Measurements from ENCODE around the gene CNNM1.

DNA sequence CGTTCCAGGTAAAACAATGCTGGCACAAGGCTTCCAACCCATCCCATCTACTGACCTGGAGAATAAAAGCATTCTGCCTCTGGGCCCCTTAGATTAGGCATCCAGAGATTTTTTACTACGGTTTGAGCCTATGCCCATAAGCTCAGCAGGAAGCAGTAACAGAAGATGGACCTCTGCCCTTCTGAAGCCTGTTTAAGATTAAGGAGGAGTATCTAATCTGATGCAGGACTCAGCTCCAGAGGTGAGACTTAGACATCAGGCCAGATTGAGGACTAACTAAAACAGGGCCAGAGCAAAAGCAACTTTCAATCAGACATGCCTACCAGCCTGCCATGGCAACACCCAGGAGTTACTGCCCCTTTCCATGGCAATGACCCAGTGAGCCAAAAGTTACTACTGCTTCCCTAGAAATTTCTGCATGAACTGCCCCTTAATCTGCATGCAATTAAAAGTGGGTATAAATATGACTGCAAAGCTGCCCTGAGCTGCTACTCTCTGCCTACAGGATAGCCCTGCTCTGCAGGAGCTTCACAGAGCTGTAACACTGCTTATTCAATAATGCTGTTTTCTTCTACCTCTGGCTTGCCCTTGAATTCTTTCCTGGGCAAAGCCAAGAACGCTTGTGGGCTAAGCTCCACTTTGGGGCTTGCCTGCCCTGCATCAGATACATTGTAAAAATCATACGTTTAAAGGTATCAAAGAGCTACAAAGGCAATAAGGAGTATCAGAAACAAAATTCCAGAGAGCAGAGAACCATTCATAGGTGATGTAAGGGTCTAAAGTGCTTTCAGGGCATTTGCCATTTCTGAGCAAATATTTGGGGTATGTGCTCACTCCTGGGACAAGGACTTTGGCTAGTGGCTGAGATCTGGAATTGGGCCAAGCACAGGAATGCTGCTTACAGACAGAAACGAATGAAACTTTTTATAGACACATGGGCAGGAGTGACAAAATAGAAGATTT lies 25.0 kb upstream of the CNNM1 start:
- TF ChIP-seq, protein P1, sequence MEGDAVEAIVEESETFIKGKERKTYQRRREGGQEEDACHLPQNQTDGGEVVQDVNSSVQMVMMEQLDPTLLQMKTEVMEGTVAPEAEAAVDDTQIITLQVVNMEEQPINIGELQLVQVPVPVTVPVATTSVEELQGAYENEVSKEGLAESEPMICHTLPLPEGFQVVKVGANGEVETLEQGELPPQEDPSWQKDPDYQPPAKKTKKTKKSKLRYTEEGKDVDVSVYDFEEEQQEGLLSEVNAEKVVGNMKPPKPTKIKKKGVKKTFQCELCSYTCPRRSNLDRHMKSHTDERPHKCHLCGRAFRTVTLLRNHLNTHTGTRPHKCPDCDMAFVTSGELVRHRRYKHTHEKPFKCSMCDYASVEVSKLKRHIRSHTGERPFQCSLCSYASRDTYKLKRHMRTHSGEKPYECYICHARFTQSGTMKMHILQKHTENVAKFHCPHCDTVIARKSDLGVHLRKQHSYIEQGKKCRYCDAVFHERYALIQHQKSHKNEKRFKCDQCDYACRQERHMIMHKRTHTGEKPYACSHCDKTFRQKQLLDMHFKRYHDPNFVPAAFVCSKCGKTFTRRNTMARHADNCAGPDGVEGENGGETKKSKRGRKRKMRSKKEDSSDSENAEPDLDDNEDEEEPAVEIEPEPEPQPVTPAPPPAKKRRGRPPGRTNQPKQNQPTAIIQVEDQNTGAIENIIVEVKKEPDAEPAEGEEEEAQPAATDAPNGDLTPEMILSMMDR (conservative IDR thresholded peaks at IDR 0.05; ENCODE audit: low read length), result no peak
- TF ChIP-seq EZH2phosphoT487 (IDR thresholded peaks at IDR 0.05; ENCODE audit: borderline replicate concordance, low read depth, low read length), result no peak
